Ovary (tissue), 9 donors: ENCODE data around the gene SF3B3. TPM values are rescaled to one million over a fixed set of nuclear protein-coding genes. Genes with fewer than 3 reads are reported as not detected.

ENCODE experiments used
- DNase-seq, 5 donors: peaks; one replicate each; pipeline ENCODE4 v3.0.0-alpha.2; 2019 to 2020
- H3K27ac ChIP-seq, 2 donors: fragments of 200-600 bp; one replicate each; pipeline versions ENCODE4 v1.5.1 to v1.8.0; 2019 to 2022
- H3K27me3 ChIP-seq: fragments of 200-600 bp; one replicate; pipeline ENCODE4 v1.8.0; 2022
- H3K36me3 ChIP-seq: fragments of 200-600 bp; sonication (generic); one replicate; pipeline ENCODE4 v1.5.1; 2019
- H3K4me1 ChIP-seq: one replicate; pipeline ENCODE4 v1.8.1; 2013; ENCODE audit warnings: mild to moderate bottlenecking, moderate library complexity; ENCODE audit not compliant: insufficient read depth
- H3K4me3 ChIP-seq: fragments of 200-600 bp; sonication (generic); one replicate; pipeline ENCODE4 v1.5.1; 2017
- H3K9me3 ChIP-seq, 2 donors: fragments of 200-600 bp in 1 of 2; sonication (generic) in 1 of 2; one replicate each; pipeline versions ENCODE4 v1.5.1 to v1.8.1; 2013 to 2019; ENCODE audit warnings: mild to moderate bottlenecking in 1 of 2, moderate library complexity in 1 of 2
- CTCF ChIP-seq, 3 donors: fragments of 450-650 bp in 2 of 3; fragments of 200-600 bp in 1 of 3; IDR thresholded peaks; one replicate each; pipeline versions ENCODE4 v1.5.1 to v1.8.0; 2016 to 2022; ENCODE audit warnings: antibody characterized with exemption in 3 of 3, mild to moderate bottlenecking in 1 of 3
- EP300 ChIP-seq: sonication (generic); formaldehyde crosslinking; IDR thresholded peaks from one replicate; pipeline ENCODE4 v1.6.1; 2017; ENCODE audit warnings: antibody characterized with exemption
- POLR2A ChIP-seq: fragments of 450-650 bp; IDR thresholded peaks from one replicate; pipeline ENCODE4 v1.6.1; 2017; ENCODE audit warnings: antibody characterized with exemption, mild to moderate bottlenecking, moderate library complexity
- WGBS, 3 donors: extraction: QIAGEN DNeasy Blood & Tissue Kit in 1 of 3; methylation state at CpG; one replicate each; pipeline versions ENCODE4 v1.1.5 to v1.1.7; 2013 to 2017; 5-methylcytosine and 5-hydroxymethylcytosine counted together
- intact Hi-C, 4 donors: fragments of 100-400 bp; cut with DNase I; formaldehyde crosslinking; loops; one replicate each; pipeline versions ENCODE4 v1.11.0 to v1.15.1; 2022 to 2023
- polyA plus RNA-seq, 2 donors: library from polyadenylated mRNA; stranded (reverse); fragments of 200-250 nt in 1 of 2; fragments of 350-450 nt in 1 of 2; fragmentation: Illumina TruSeq in 1 of 2; extraction: RNeasy Lipid Tissue Mini Kit (QIAGEN cat#74804) in 1 of 2; gene quantifications; one replicate each; pipeline ENCODE4 v1.2.3, GENCODE V29; 2013 to 2014
- total RNA-seq, 7 donors: library from RNA; depleted of rRNA in 2 of 7; stranded (reverse); fragments of >200 nt in 2 of 7; fragmentation: NEBNext Ultra II Directional in 3 of 7; extraction: Animal tissue kit (Norgen Biotek cat#: 25700) in 3 of 7; gene quantifications; one replicate each; pipeline versions ENCODE4 v1.1.0 to v1.2.4, GENCODE V29; 2016 to 2023
- donor health status: DM: no; HTN: no; CAD: no; lungs with moderate emphysema.
- donor health status: DM: no; HTN: no; CAD: no.
- donor health status: Bipolar disorder and iron deficiency.
- donor health status: DM: yes; HTN: yes; CAD: no.
- donor health status: DM: no; HTN: no; CAD: no.
- donor health status: DM: yes; HTN: yes; CAD: no.

Gene SF3B3
- total and polyA plus RNA-seq, 9 donors = 76.1 to 326 (median 282) TPM

- no peak for DNase-seq
- H3K36me3 ChIP-seq = no peaks in the 10 kb centered on the region
- no peak overlapping the region for H3K4me3 ChIP-seq
- no peaks in the 10 kb centered on the region for H3K9me3 ChIP-seq
- H3K27ac ChIP-seq = no peak overlapping the region
- no peak for TF ChIP-seq POLR2A
- no peak for TF ChIP-seq CTCF (IDR thresholded peaks at IDR 0.05)
- no peak for TF ChIP-seq EP300
- intact Hi-C loops = no loop called here
- 67 to 71% (median 68%) methylated on average over 4 of the region's 4 CpGs for WGBS, 3 donors
- no peaks in the 10 kb centered on the region for H3K27me3 ChIP-seq
- H3K4me1 ChIP-seq = peaks cover 16% of the 10 kb centered on the region
These were observed 68.0 kb downstream of the SF3B3 start for GRCh38 chr16:70591615-70592014.

- 62 to 72% (median 67%) methylated on average over 5 of the region's 5 CpGs for WGBS, 3 donors
- no peaks in the 10 kb centered on the region for H3K36me3 ChIP-seq
- intact Hi-C loops = no loop called here
- no peak overlapping the region for H3K4me3 ChIP-seq
- H3K9me3 ChIP-seq = no peaks in the 10 kb centered on the region
- no peaks in the 10 kb centered on the region for H3K27me3 ChIP-seq
- H3K4me1 ChIP-seq = peaks cover 16% of the 10 kb centered on the region
- TF ChIP-seq EP300 (no peak), POLR2A (no peak), CTCF (IDR thresholded peaks at IDR 0.05) (no peak)
- peak in 1 of 5 donors; percentile 34 for DNase-seq
- no peak overlapping the region for H3K27ac ChIP-seq
These were observed 68.5 kb downstream of the SF3B3 start for GRCh38 chr16:70592106-70592571.

- Histone ChIP-seq H3K4me3 (no peak overlapping the region), H3K36me3 (no peaks in the 10 kb centered on the region), H3K9me3 (no peaks in the 10 kb centered on the region), H3K4me1 (peaks cover 16% of the 10 kb centered on the region), H3K27ac (no peak overlapping the region), H3K27me3 (no peaks in the 10 kb centered on the region)
- WGBS, 3 donors = 61 to 90% (median 84%) methylated on average over 1 of the region's 1 CpG
- DNase-seq = no peak
- intact Hi-C loops = no loop called here
- TF ChIP-seq POLR2A = no peak
- no peak for TF ChIP-seq EP300
- TF ChIP-seq CTCF (IDR thresholded peaks at IDR 0.05) = no peak
These were observed 69.9 kb downstream of the SF3B3 start for GRCh38 chr16:70593544-70593943.

GRCh38 chr16:70594569-70594968 lies 71.0 kb downstream of the SF3B3 start:
- intact Hi-C loops = no loop called here
- DNase-seq = peak; percentile 43 to 66 (median 45)
- H3K27ac ChIP-seq = no peak overlapping the region

More at GRCh38 chr16:70594569-70594968, 71.0 kb downstream of the SF3B3 start:
- no peak overlapping the region for H3K4me3 ChIP-seq
- peaks cover 16% of the 10 kb centered on the region for H3K4me1 ChIP-seq
- H3K27me3 ChIP-seq = no peaks in the 10 kb centered on the region
- TF ChIP-seq POLR2A (no peak), EP300 (no peak), CTCF (IDR thresholded peaks at IDR 0.05) (no peak)
- H3K36me3 ChIP-seq = no peaks in the 10 kb centered on the region
- H3K9me3 ChIP-seq = no peaks in the 10 kb centered on the region
